Activated CD4-positive, alpha-beta T cell treated with anti-CD3 and anti-CD28 coated beads, Interleukin-2, Interleukin-4, amounts not matched to agents 100 ng/mL and 50 ng/mL, durations not matched to agents 16 hours and 8 hours (primary cell): Measurements from ENCODE around the gene AQP7.
"Not testable (repeated sequence)": the region's sequence is repeated elsewhere in the genome, so short reads cannot be mapped to it uniquely, and the experiment has no call there.

Experiments
- DNase-seq: peaks from one replicate; pipeline ENCODE4 v3.0.0-alpha.2; 2020; ENCODE audit warnings: low spot score

Gene AQP7

GRCh38 chr9:33395159-33395879 lies 7.0 kb downstream of the AQP7 start:
- not testable (repeated sequence) for DNase-seq

GRCh38 chr9:33393986-33394385 lies 8.4 kb downstream of the AQP7 start:
- not testable (repeated sequence) for DNase-seq

- no peak for DNase-seq
Measured at GRCh38 chr9:33393581-33393980, 8.8 kb downstream of the AQP7 start.

GRCh38 chr9:33392591-33393021 lies 9.8 kb downstream of the AQP7 start:
- not testable (repeated sequence) for DNase-seq

GRCh38 chr9:33391111-33391771 lies 11.1 kb downstream of the AQP7 start:
- DNase-seq, result not testable (repeated sequence)

- DNase-seq, result no peak
Measured at GRCh38 chr9:33388110-33388994, 14.0 kb downstream of the AQP7 start.

GRCh38 chr9:33386998-33387397 lies 15.4 kb downstream of the AQP7 start:
- DNase-seq, result not testable (repeated sequence)

- not testable (repeated sequence) for DNase-seq
Measured at GRCh38 chr9:33386641-33386996, 15.7 kb downstream of the AQP7 start.

- not testable (repeated sequence) for DNase-seq
Measured at GRCh38 chr9:33385979-33386640, 16.3 kb downstream of the AQP7 start.

- DNase-seq, result not testable (repeated sequence)
Measured at GRCh38 chr9:33385536-33385935, 16.8 kb downstream of the AQP7 start.

- DNase-seq, result not testable (repeated sequence)
Measured at GRCh38 chr9:33383396-33383795, 19.0 kb downstream of the AQP7 start.

- not testable (repeated sequence) for DNase-seq
Measured at GRCh38 chr9:33382397-33382796, 20.0 kb downstream of the AQP7 start.

- DNase-seq, result no peak
Measured at GRCh38 chr9:33381231-33381791, 21.1 kb downstream of the AQP7 start.

- no peak for DNase-seq
Measured at GRCh38 chr9:33380390-33381094, 21.8 kb downstream of the AQP7 start.

GRCh38 chr9:33379666-33380389 lies 22.5 kb downstream of the AQP7 start:
- no peak for DNase-seq

- no peak for DNase-seq
Measured at GRCh38 chr9:33378121-33378795, 24.1 kb downstream of the AQP7 start.

GRCh38 chr9:33377089-33377715 lies 25.2 kb downstream of the AQP7 start:
- no peak for DNase-seq

GRCh38 chr9:33375841-33376321 lies 26.5 kb downstream of the AQP7 start:
- no peak for DNase-seq

- DNase-seq, result no peak
Measured at GRCh38 chr9:33375238-33375840, 27.0 kb downstream of the AQP7 start.
